ENCODE data around the gene SPSB3.
A peak's percentile ranks its signal among the peaks of the same experiment; 100 is the strongest.
"Not testable (repeated sequence)": the region's sequence is repeated elsewhere in the genome, so short reads cannot be mapped to it uniquely, and the experiment has no call there.

The SPSB3 gene

GRCh38 chr16:1816396-1817275 is 34.3 kb upstream of the SPSB3 start:
- DNase-seq (ENCODE audit: low read depth): no peak

GRCh38 chr16:1815461-1815860 is 33.1 kb upstream of the SPSB3 start:
- DNase-seq (ENCODE audit: low read depth): no peak

GRCh38 chr16:1812732-1813163 is 30.4 kb upstream of the SPSB3 start:
- DNase-seq (ENCODE audit: low read depth): peak; percentile 17

- DNase-seq (ENCODE audit: low read depth): no peak
Observed at GRCh38 chr16:1810536-1810935, 28.2 kb upstream of the SPSB3 start.

- DNase-seq (ENCODE audit: low read depth): no peak
Observed at GRCh38 chr16:1810106-1810505, 27.7 kb upstream of the SPSB3 start.

- no peak for DNase-seq (ENCODE audit: low read depth)
Observed at GRCh38 chr16:1809281-1809801, 27.0 kb upstream of the SPSB3 start.

- DNase-seq (ENCODE audit: low read depth): no peak
Observed at GRCh38 chr16:1808691-1809090, 26.3 kb upstream of the SPSB3 start.

GRCh38 chr16:1807626-1808025 is 25.3 kb upstream of the SPSB3 start:
- DNase-seq (ENCODE audit: low read depth): no peak

- DNase-seq (ENCODE audit: low read depth): no peak
Observed at GRCh38 chr16:1800701-1801100, 18.3 kb upstream of the SPSB3 start.

- DNase-seq (ENCODE audit: low read depth): not testable (repeated sequence)
Observed at GRCh38 chr16:1799263-1799662, 16.9 kb upstream of the SPSB3 start.

GRCh38 chr16:1794908-1795666 is 12.7 kb upstream of the SPSB3 start:
- DNase-seq (ENCODE audit: low read depth): no peak

GRCh38 chr16:1794221-1794871 is 12.0 kb upstream of the SPSB3 start:
- no peak for DNase-seq (ENCODE audit: low read depth)

GRCh38 chr16:1793578-1794220 is 11.3 kb upstream of the SPSB3 start, which contains the start of gene IGFALS:
IGFALS (minus strand) TSS chr16:1793705; CDS start chr16:1793652, 53 bp downstream.
- DNase-seq (ENCODE audit: low read depth): no peak

GRCh38 chr16:1792836-1793577 is 10.6 kb upstream of the SPSB3 start:
- no peak for DNase-seq (ENCODE audit: low read depth)

- no peak for DNase-seq (ENCODE audit: low read depth)
Observed at GRCh38 chr16:1791943-1792812, 9.8 kb upstream of the SPSB3 start.

- no peak for DNase-seq (ENCODE audit: low read depth)
Observed at GRCh38 chr16:1791256-1791942, 9.0 kb upstream of the SPSB3 start.

- DNase-seq (ENCODE audit: low read depth): no peak
Observed at GRCh38 chr16:1790611-1791255, 8.4 kb upstream of the SPSB3 start.

- no peak for DNase-seq (ENCODE audit: low read depth)
Observed at GRCh38 chr16:1790261-1790610, 7.9 kb upstream of the SPSB3 start.

- no peak for DNase-seq (ENCODE audit: low read depth)
Observed at GRCh38 chr16:1789643-1790045, 7.3 kb upstream of the SPSB3 start.

Measured in stimulated activated CD8-positive, alpha-beta memory T cell treated with anti-CD3 and anti-CD28 coated beads, Interleukin-4, amount 100 ng/mL, for 24 hours (primary cell).